ENCODE results near the gene EPHA8. TPM values are rescaled to one million over a fixed set of nuclear protein-coding genes. Genes with fewer than 3 reads are reported as not detected.

Gene EPHA8
- total RNA-seq = not detected

DNA sequence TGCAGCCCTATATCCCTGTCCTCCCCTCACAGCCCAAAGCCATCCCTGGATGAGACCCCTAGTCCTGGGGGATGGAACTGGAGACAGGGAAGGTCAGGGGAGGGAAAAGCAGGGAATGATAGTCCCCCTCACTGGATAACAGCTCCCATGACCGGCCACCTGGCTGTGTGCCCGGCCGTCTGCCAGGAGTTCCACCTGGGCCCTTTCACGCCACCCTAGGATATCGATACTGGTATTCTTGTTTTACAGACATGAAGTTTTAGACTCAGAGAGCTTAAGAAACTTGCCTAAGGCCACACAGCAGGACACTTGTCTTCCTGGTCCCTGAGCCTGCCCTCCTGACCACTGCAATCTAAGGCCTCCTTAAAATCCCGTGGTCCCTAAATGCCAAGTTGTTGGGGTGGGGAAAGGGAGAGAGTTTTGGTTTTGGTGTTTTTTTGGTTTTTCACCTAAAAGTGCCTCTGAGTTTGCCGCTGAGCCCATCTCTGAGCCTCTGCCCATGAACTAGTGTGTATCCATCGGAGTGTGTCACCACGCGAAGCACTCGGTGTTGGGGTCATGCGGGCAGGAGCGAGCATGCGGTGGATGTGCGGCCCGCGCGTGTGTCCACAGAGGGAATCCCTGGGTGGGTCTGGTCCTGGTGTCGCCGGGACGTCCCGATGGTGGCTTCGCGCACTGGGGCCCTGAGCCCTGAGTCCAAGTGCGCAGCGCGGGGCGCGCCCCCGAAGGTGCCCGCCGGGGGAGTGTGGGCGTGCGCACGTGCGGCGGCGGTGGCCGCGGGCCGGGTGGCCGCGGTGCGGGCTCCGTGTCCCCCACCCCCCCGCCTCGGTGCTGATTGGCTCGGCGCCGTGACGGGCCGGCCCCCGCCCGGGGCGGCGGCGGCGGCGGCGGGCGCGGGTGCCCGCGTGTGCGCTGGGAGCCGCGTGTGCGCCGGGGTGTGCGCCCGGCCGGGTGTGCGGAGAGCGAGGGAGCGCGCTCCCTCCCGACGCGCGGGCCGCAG is at the start of gene EPHA8:
TSS of gene EPHA8 (plus strand) at position 906 of the 1,000 bp plus-strand sequence. CDS start 147 bp downstream, outside the sequence.
- intact Hi-C loops (cut with DNase I) = no loop called here
- no peak for DNase-seq (ENCODE audit: extremely low spot score in 2 of 2)
- TF ChIP-seq POLR2A (IDR thresholded peaks at IDR 0.05) = no peak
- no peaks in the 10 kb centered on the region for H3K4me1 ChIP-seq
- H3K9me3 ChIP-seq = no peaks in the 10 kb centered on the region
- H3K27me3 ChIP-seq = peaks cover 4% of the 10 kb centered on the region
- no peak within 1 kb of the TSS for H3K4me3 ChIP-seq
- no peak within 1 kb of the TSS for H3K27ac ChIP-seq
- H3K36me3 ChIP-seq = no peaks in the 10 kb centered on the region

DNA sequence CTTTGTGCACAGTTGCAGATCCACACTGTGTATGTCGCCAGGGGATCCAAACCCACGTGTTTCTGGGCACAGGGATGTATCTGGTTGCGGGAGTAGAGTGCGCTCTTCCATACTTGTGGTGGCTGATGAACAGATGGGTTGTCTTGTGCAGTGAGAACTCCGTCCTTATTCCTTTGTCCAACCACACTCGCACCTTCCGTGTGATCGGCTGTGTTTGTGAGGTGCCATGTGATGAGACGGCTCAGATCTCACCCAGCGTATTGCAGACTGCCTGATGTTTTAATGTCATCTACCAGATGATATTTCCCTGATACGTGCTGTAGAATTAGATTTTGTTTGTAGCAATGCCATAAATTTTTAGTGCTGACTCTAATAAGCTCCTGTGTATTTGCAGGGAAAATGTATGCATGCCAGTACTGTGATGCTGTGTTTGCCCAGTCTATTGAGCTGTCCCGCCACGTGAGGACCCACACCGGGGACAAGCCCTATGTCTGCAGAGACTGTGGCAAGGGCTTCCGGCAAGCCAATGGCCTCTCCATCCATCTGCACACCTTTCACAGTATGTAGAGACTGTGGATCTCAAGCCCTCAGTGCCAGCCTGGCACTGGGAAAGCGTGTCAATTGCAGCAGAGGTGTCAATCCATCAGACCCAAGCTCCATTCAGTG is 46.2 kb upstream of the EPHA8 start:
- TF ChIP-seq, protein P1, sequence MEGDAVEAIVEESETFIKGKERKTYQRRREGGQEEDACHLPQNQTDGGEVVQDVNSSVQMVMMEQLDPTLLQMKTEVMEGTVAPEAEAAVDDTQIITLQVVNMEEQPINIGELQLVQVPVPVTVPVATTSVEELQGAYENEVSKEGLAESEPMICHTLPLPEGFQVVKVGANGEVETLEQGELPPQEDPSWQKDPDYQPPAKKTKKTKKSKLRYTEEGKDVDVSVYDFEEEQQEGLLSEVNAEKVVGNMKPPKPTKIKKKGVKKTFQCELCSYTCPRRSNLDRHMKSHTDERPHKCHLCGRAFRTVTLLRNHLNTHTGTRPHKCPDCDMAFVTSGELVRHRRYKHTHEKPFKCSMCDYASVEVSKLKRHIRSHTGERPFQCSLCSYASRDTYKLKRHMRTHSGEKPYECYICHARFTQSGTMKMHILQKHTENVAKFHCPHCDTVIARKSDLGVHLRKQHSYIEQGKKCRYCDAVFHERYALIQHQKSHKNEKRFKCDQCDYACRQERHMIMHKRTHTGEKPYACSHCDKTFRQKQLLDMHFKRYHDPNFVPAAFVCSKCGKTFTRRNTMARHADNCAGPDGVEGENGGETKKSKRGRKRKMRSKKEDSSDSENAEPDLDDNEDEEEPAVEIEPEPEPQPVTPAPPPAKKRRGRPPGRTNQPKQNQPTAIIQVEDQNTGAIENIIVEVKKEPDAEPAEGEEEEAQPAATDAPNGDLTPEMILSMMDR (IDR thresholded peaks at IDR 0.05) = no peak
- TF ChIP-seq POLR2AphosphoS5 (IDR thresholded peaks at IDR 0.05; ENCODE audit: insufficient read depth in 1 of 2, low read depth in 1 of 2) (no peak), POLR2A (IDR thresholded peaks at IDR 0.05) (no peak)
- Histone ChIP-seq H3K27ac (no peak overlapping the region), H3K4me1 (no peaks in the 10 kb centered on the region), H3K9me3 (no peaks in the 10 kb centered on the region), H3K4me3 (no peak overlapping the region), H3K36me3 (peaks cover 0 to 88% of the 10 kb centered on the region in 2 donors), H3K27me3 (no peaks in the 10 kb centered on the region)
- no peak for DNase-seq (ENCODE audit: extremely low spot score in 2 of 2)
- intact Hi-C loops (cut with DNase I) = no loop called here

DNA sequence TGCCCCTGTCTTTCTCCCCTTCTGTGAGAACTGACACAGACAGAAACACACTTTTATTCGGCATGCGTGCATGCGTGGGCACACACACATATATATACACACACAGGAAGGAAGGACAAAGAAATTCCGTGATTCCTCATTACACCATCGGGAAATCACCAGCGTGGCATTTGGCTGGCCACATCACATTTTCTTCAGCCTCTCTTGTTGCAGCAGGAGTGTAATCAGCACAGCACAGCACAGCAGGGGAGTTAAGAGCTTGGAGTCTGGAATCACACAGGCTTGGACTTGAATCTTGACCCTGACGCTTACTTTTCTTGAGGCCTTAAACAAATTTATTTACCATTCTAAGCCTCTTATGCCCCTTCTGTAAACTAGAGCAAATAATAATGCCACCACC is 45.3 kb upstream of the EPHA8 start:
- Histone ChIP-seq H3K4me3 (no peak overlapping the region), H3K36me3 (peaks cover 0 to 86% of the 10 kb centered on the region in 2 donors), H3K27me3 (no peaks in the 10 kb centered on the region), H3K27ac (no peak overlapping the region), H3K4me1 (no peaks in the 10 kb centered on the region), H3K9me3 (no peaks in the 10 kb centered on the region)
- TF ChIP-seq POLR2AphosphoS5 (IDR thresholded peaks at IDR 0.05; ENCODE audit: insufficient read depth in 1 of 2, low read depth in 1 of 2) (no peak), POLR2A (IDR thresholded peaks at IDR 0.05) (no peak)
- TF ChIP-seq, protein P1 (IDR thresholded peaks at IDR 0.05) = no peak
- intact Hi-C loops (cut with DNase I) = no loop called here
- DNase-seq (ENCODE audit: extremely low spot score in 2 of 2) = no peak

DNA sequence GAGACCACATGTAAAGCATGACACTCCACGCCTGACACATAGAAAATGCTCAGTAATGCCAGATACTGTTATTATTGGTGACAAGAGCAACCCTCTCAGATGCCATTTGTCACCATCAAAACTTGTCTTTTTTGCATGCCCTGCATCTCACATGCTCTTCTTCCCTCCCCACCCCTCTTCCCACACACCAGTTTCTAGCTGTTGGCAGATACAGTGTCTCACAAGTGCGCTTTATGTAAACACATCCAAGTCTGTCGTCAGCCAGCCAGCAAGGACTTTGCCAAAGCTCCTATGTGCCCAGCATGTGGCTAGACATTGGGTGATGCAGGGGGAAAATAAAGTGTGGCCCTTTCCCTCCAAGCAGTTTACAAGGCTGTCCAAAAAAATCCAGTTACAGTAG is 44.9 kb upstream of the EPHA8 start:
- intact Hi-C loops (cut with DNase I) = no loop called here
- H3K27ac ChIP-seq = no peak overlapping the region
- H3K27me3 ChIP-seq = no peaks in the 10 kb centered on the region
- no peak overlapping the region for H3K4me3 ChIP-seq
- no peak for DNase-seq (ENCODE audit: extremely low spot score in 2 of 2)
- peaks cover 0 to 84% of the 10 kb centered on the region in 2 donors for H3K36me3 ChIP-seq
- no peaks in the 10 kb centered on the region for H3K9me3 ChIP-seq
- H3K4me1 ChIP-seq = no peaks in the 10 kb centered on the region
- TF ChIP-seq POLR2A (IDR thresholded peaks at IDR 0.05) (no peak), POLR2AphosphoS5 (IDR thresholded peaks at IDR 0.05; ENCODE audit: insufficient read depth in 1 of 2, low read depth in 1 of 2) (no peak)
- TF ChIP-seq, protein P1 (IDR thresholded peaks at IDR 0.05) = no peak

DNA sequence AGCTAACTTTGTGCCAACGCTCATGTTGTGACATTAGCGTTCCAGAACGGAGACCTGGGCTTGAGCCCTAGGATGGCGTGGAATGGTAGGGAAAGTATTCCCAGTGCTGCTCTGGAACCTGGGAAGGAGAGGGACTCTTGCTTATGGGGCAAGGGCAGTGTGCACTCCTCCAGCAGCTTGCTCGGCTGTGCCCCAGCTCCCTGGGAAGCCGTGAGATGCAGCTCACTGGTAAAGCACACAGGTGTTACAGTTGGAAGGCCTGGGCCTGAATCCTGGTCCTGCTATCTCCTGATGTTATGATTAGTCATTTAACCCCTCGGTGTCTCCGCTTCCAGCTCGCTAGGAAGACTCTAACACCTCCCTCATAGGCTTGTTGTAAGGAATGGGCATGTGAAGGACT is 42.4 kb upstream of the EPHA8 start:
- Histone ChIP-seq H3K27ac (no peak overlapping the region), H3K4me1 (no peaks in the 10 kb centered on the region), H3K27me3 (no peaks in the 10 kb centered on the region), H3K36me3 (peaks cover 0 to 86% of the 10 kb centered on the region in 2 donors), H3K4me3 (no peak overlapping the region), H3K9me3 (no peaks in the 10 kb centered on the region)
- TF ChIP-seq, protein P1 (IDR thresholded peaks at IDR 0.05) = no peak
- no peak for TF ChIP-seq POLR2A (IDR thresholded peaks at IDR 0.05)
- intact Hi-C loops (cut with DNase I) = no loop called here
- DNase-seq (ENCODE audit: extremely low spot score in 2 of 2) = no peak

Measured in vagina (tissue), 2 donors.